GM19463 (cell line): ENCODE results near the gene CSMD2.

Source experiments
- ATAC-seq: cut with Tn5 transposase; IDR thresholded peaks from one replicate; pipeline ENCODE4 v1.9.1; 2021; ENCODE audit warnings: mild to moderate bottlenecking, moderate library complexity; ENCODE audit not compliant: unreplicated experiment

Gene CSMD2

GRCh38 chr1:33906156-33906555 is 258.9 kb downstream of the CSMD2 start:
- no peak for ATAC-seq

GRCh38 chr1:33905241-33905640 is 259.8 kb downstream of the CSMD2 start:
- no peak for ATAC-seq

DNA sequence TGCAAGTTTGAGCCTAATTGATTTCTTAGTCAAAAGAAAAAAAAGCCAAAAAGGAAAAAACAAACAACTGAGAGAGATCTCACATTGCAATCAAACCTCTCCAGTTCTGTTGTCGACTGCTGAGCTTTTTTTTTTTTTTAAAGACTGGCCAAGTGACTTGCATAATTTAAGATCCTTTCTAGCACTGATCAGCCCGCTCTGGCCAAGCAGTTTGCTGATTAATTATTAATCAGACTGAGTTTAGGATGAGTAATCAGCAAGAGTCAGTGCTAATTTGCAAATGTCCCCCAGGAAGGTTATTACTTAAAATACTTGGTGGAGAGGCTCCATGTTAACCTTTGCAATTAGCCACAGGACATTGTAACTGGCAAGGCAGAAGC is 261.8 kb downstream of the CSMD2 start:
- ATAC-seq, result peak; percentile 60

- peak; percentile 80 for ATAC-seq
Measured at GRCh38 chr1:33902486-33903209, 262.4 kb downstream of the CSMD2 start.

- no peak for ATAC-seq
Measured at GRCh38 chr1:33899746-33900145, 265.3 kb downstream of the CSMD2 start.

DNA sequence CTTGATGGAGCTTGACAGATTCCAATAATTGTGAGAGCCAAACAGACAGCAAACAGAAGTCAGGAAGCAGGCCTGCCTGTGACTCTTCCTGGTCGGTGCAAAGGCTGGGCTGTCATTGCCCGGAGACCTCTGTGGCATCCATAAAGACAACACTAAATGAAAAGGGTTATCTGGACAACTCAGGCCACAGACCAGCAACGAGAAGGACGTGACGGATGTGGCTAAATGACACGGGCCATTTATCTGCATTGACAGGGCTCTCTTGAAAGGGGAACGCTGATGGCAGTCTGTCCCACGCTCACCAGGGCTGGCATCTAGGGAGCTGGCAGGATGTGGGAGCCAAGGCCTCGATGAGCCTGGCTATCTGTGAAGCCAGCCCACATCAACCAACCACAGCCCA is 266.1 kb downstream of the CSMD2 start:
- ATAC-seq, result no peak

DNA sequence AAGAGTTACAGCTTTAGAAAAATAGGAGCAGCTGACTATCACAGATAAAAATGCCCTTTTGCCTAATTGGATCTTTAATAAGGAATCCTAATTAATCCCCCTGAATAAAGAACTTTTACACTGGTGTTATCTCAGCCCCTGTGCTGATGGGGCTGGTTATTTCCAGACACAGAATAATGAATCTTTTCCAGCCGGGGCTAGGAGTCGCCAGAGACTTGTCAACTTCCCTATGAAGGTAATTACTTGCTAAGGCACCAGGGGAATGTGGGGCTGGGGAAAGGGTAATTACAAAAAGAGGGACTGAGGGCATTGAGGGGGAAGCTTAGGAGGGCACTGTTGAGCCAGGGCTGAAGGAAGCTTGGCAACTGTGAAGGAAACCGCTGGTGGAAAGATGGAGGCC is 266.6 kb downstream of the CSMD2 start:
- ATAC-seq, result no peak

- no peak for ATAC-seq
Measured at GRCh38 chr1:33897092-33897725, 267.8 kb downstream of the CSMD2 start.

- ATAC-seq, result no peak
Measured at GRCh38 chr1:33895976-33896375, 269.1 kb downstream of the CSMD2 start.

- no peak for ATAC-seq
Measured at GRCh38 chr1:33895396-33895795, 269.6 kb downstream of the CSMD2 start.

DNA sequence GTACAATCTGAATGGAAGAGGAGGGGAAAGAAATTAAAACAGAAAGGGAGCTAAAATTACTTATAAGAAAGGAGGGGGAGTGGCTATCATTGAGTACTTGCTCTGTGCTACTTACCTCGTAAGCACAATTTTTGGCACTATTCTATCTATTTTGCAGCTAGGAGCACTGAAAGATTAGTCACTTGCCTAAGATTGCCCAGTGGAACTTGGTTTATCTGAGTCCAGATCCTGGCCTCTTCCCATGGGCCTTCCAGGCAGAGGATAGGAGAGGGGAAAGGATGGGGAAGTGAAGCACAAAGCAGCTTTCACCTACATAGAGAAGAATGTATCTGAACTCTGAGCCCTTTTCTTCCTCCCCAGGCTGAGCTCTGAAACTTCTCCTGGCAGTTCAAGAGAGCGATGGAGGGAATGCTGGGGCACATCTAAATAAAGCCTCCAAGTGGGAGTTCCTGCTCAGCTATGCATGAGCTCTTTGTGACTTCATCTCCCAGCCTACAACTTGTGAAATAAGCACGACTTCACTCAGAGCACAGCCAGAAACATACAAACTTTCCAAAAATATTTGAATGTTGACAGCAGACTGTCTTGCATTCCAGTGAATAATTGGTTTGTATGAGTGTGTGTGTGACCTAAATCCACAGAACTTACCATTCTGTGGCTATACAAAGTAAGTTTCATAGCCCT is 271.7 kb downstream of the CSMD2 start:
- no peak for ATAC-seq

DNA sequence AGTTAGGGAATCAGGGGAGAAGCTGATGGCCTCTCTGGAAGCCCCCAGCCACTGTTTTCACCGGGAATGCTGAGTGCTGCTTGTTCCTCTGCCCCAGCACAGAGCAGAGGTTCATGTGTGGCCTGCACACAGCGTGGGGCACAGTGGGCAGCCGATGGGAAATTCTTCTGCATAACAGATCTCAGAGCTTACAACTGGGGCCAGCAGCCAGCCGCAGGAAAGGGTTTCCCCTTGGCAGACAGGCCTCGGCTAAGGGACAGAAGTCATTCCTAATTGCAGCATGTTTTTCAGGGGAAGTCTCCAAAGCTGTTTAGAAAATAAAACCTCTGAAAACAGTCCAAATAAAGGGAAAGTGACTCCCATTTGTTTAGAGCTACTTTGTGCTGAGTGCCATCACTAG is 278.5 kb downstream of the CSMD2 start:
- ATAC-seq, result no peak

GRCh38 chr1:33880305-33880704 is 284.7 kb downstream of the CSMD2 start:
- ATAC-seq, result no peak

- no peak for ATAC-seq
Measured at GRCh38 chr1:33878392-33878791, 286.6 kb downstream of the CSMD2 start.

DNA sequence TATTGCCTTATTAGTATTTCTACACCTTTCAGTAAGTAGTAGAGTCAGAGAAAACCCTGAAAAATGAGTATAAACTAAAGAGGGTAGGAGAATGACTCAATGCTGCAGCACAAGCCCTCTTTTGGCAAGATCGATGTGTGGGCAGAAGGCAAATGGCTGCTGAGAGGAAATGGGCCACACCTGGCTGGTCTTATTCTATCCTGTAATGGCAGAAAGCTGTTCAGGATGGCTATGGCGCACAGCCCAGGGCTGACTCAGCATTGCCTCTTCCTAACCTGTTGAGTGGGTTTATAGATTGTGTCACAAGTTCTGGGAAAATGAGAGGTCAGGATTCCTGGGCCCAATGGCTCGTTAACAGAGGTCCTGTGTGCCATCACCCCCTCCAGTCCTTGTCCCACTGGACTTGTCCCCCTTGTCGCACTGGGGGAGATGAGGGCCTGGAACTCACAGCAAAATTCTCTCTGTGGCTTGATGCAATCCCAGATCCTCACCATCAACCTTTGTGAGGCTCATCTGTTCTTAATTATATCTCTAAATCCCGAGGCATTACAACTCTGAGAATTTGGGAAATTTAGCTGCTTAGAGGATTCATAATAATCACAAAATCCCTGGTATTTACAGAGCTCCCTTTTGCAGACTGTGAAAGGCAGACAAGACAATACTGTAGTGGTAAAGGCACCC is 287.9 kb downstream of the CSMD2 start:
- no peak for ATAC-seq

GRCh38 chr1:33875862-33876261 is 289.2 kb downstream of the CSMD2 start:
- no peak for ATAC-seq

DNA sequence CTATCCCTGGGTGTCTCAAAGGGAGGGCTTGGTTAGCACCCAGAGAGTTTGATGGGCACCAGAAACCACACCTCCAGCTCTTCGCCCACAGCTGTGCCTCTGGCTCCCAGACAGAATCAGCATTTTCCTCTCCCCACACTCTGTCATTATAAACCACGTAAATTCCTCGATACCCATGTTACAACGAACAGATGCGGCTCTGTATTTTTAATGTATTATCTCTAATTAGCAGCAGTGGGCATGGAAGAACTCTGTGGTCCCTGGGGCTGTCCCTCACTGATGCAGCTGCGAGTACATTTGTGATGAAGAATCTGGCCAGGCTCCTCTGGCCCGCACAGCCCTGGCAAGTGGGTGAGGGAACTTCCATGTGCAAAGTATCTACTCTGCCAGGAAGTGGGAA is 290.4 kb downstream of the CSMD2 start:
- no peak for ATAC-seq

DNA sequence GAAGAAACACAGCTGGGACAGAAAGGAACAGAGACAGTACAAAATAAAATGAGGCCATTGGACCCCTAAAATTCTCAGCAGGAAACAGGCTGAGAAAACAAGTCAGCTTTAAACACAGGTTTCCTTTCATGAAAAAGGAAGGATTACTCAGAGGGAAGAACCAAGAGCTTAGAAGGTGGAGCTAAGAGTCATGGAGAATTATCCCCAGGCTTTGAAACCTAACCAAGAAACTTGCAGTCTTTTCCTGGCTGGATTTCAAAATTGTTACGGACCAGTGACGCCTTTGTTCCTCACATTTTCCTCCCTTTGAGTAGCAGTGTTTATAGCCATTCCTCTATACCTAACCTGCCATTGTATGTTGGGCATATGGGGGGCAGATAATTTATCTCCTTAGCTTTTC is 292.3 kb downstream of the CSMD2 start:
- ATAC-seq, result no peak

GRCh38 chr1:33872275-33872674 is 292.8 kb downstream of the CSMD2 start:
- ATAC-seq, result no peak

DNA sequence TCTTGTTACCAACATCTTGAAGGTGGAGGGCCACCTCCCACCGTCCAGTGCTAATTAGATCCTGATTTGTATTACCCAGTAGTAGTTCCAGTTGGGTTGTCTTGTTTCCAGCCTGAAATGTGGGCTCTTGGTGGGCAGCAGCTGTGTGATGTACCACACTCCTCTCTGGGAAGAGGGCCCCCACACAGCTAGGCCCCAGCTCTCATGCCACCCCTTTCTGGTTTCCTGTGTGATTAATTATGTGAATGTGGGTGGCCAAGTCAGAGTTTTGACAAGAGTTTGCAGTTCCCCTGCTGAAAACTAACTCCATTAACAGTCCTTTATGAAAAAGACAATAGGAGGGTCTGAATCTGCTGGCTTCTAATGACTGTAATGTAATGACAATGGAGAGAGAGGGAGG is 297.3 kb downstream of the CSMD2 start:
- no peak for ATAC-seq

- ATAC-seq, result no peak
Measured at GRCh38 chr1:33866281-33866680, 298.7 kb downstream of the CSMD2 start.
